Sciatic nerve (tissue), 2 donors: ENCODE data around the gene OR5M10. TPM values are rescaled to one million over a fixed set of nuclear protein-coding genes. Genes with fewer than 3 reads are reported as not detected.
"Not testable (repeated sequence)": the region's sequence is repeated elsewhere in the genome, so short reads cannot be mapped to it uniquely, and the experiment has no call there.

Source experiments
- ATAC-seq: fragments of 200-7000 bp; cut with Tn5 transposase; one replicate; pipeline ENCODE4 v1.9.1; 2020; ENCODE audit warnings: mild to moderate bottlenecking, moderate library complexity
- DNase-seq: peaks from one replicate; pipeline ENCODE4 v3.0.0-alpha.2; 2020; ENCODE audit warnings: low spot score
- intact Hi-C: fragments of 100-400 bp; cut with DNase I; formaldehyde crosslinking; loops from one replicate; pipeline ENCODE4 v1.14.2; 2022
- total RNA-seq: library from RNA; stranded (reverse); fragmentation: NEBNext Ultra II Directional; extraction: Animal tissue kit (Norgen Biotek cat#: 25700); gene quantifications from one replicate; pipeline ENCODE4 v1.2.1, GENCODE V29; 2021
- donor health status: DM: no; HTN: no; CAD: no.
- donor health status: DM: no; HTN: no; CAD: no.

Gene OR5M10
- not detected for total RNA-seq

- DNase-seq (no peak), ATAC-seq (no peak)
- intact Hi-C loops: no loop called here
Observed at GRCh38 chr11:56577621-56578020, at the start of gene OR5M10. Gene OR5M10 (minus strand): TSS chr11:56577721. CDS start chr11:56577721, 0 bp downstream.

DNA sequence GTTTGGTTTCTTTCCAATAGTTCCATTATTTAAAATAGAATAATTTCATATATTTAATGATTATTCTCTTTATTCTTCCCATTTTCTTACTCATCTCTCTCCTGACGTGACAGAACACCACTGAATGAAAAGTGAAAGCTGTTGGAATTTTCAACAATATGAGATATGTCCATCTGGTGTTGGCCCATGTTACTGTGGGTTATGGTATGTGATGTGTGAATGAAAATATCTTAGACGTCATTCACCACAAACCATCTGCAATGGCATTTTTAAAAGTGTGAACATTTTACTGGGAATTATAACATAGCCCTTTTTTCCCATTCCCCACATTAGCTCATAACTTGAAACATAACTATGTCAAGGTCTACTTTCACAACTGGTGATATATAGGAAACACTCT, 48.4 kb upstream of the OR5M10 start:
- DNase-seq (no peak), ATAC-seq (no peak)
- intact Hi-C loops: no loop called here

- ATAC-seq: no peak
- intact Hi-C loops: no loop called here
- no peak for DNase-seq
Observed at GRCh38 chr11:56624661-56625110, 47.2 kb upstream of the OR5M10 start.

DNA sequence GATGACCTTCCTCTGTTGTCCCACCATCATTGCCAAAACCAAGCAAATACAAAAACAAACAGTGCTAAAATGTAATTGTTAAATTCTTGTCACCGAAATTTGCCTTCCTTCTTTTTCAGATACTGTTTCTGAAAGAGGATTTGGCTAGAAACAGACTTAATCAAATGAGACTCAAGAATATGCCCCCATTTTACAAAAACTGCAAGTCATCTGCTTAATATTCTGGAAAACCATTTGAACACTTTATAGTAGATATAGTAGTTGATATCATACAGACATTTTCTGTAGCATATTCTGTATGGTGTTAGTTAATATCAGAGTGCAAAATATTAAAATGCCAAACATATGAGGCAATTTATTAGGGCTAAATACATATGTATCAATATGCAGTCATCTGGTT, 33.7 kb upstream of the OR5M10 start:
- DNase-seq: no peak
- no peak for ATAC-seq
- intact Hi-C loops: no loop called here

DNA sequence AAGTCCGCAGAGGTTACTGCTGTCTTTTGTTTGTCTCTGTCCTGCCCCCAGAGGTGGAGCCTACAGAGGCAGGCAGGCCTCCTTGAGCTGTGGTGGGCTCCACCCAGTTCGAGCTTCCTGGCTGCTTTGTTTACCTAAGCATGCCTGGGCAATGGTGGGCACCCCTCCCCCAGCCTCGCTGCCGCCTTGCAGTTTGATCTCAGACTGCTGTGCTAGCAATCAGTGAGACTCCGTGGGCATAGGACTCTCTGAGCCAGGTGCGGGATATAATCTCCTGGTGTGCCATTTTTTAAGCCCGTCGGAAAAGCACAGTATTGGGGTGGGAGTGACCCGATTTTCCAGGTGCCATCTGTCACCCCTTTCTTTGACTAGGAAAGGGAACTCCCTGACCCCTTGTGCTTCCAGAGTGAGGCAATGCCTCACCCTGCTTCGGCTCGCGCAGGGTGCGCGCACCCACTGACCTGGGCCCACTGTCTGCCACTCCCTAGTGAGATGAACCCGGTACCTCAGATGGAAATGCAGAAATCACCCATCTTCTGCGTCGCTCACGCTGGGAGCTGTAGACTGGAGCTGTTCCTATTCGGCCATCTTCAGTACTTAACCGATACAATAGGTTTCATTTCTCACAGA, 14.7 kb upstream of the OR5M10 start:
- intact Hi-C loops, DNase-seq, ATAC-seq: not testable (repeated sequence)

DNA sequence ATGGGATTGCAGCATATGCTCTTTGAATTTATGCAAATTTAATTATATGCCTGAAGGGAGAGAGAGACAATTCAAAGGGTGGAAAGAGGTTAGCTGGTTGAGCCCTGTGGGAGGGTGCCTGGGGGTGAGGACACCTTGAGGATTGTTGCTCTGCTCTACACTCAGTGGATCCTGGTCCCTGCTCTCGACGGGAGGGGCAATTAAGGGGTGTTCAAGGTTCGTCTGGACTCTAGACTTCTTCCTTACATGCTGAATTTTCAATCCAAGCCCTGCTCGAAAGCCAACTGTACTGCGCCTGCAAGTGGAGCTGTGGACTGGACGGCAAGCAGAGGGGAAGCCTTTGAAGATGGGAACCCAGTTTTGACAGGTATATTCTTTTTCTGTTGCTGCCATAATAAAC, 18.9 kb downstream of the OR5M10 start:
- no peak for DNase-seq
- no peak for ATAC-seq
- intact Hi-C loops: no loop called here

- intact Hi-C loops, ATAC-seq, DNase-seq: not testable (repeated sequence)
Observed at GRCh38 chr11:56554691-56555090, 22.8 kb downstream of the OR5M10 start.

DNA sequence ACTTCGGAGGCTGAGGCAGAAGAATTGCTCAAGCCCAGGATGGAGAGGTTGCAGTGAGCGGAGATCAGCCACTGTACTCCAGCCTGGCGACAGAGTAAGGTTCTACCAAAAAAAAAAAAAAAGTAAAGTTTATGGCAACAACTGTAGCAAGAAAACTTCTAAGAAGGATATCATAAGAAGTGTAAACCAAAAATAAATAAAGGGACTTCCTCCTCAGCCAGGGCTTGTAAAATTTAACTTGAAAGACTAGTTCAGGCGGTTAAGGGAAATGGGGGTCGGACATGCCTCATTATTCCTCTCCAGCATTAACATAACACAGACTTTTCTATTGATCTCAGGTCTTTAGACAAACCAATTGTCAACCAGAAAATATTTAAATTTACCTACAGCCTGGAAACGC, 32.0 kb downstream of the OR5M10 start:
- intact Hi-C loops: no loop called here
- DNase-seq: no peak
- no peak for ATAC-seq

- intact Hi-C loops: no loop called here
- no peak for ATAC-seq
- DNase-seq: no peak
Observed at GRCh38 chr11:56543739-56544138, 33.8 kb downstream of the OR5M10 start.

- intact Hi-C loops: no loop called here
- DNase-seq (no peak), ATAC-seq (no peak)
Observed at GRCh38 chr11:56543157-56543556, 34.4 kb downstream of the OR5M10 start, which contains the start of gene OR5M11. Gene OR5M11 (minus strand): TSS chr11:56543257. CDS start chr11:56543257, 0 bp downstream.

- no peak for DNase-seq
- no peak for ATAC-seq
- intact Hi-C loops: no loop called here
Observed at GRCh38 chr11:56533054-56533740, 44.3 kb downstream of the OR5M10 start.

DNA sequence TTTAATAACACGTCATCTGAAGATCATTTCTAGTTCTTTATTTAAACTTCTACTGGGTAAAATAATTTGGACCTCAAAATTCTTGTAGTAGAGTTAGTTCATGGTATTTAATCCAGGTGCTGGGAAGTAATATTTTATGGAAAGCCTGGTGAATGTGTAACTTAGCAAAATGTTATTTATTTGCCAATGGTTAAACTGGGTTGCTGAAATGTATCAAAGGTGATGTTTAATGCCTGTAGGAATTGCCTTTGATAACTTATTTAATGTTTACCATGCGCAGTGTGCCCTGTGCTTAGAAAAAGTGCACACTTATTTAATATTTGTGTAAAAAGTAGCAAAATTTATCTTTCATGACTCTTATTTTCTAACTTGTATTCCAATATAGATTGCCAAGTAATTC, 45.7 kb downstream of the OR5M10 start:
- DNase-seq (no peak), ATAC-seq (no peak)
- intact Hi-C loops: no loop called here

Other genes starting within 250 kb of the OR5M10 start
- gene OR8K1, start 231.7 kb downstream of the OR5M10 start, total RNA-seq: not detected
- gene OR8J1, start 223.4 kb downstream of the OR5M10 start, total RNA-seq: not detected
- gene OR8U1, start 202.1 kb downstream of the OR5M10 start, total RNA-seq: not detected
- not detected for gene OR5AL1, start 165.0 kb downstream of the OR5M10 start, total RNA-seq
- not detected for gene OR5M3, start 104.4 kb downstream of the OR5M10 start, total RNA-seq
- gene OR5M8, start 86.4 kb downstream of the OR5M10 start, total RNA-seq: not detected
- gene OR5M11, start 34.5 kb downstream of the OR5M10 start, total RNA-seq: not detected
- gene OR5M1, start 37.2 kb upstream of the OR5M10 start, total RNA-seq: not detected
- not detected for gene OR5AP2, start 64.7 kb upstream of the OR5M10 start, total RNA-seq
- gene OR5AR1, start 86.0 kb upstream of the OR5M10 start, total RNA-seq: not detected
- gene OR9G1, start 121.4 kb upstream of the OR5M10 start, total RNA-seq: not detected
- gene OR9G4, start 171.0 kb upstream of the OR5M10 start, total RNA-seq: not detected